Parathyroid adenoma (tissue), 2 donors: ENCODE measurements around the gene DEFB126.
"Not testable (repeated sequence)": the region's sequence is repeated elsewhere in the genome, so short reads cannot be mapped to it uniquely, and the experiment has no call there.

Experiments used
- H2AFZ ChIP-seq: fragments of 300-600 bp; sonication (generic); one replicate; pipeline ENCODE4 v1.7.0; 2017; ENCODE audit warnings: antibody characterized with exemption, mild to moderate bottlenecking
- H3K27ac ChIP-seq: fragments of 300-600 bp; sonication (generic); one replicate; pipeline ENCODE4 v1.7.0; 2017
- H3K27me3 ChIP-seq: fragments of 300-600 bp; sonication (generic); one replicate; pipeline ENCODE4 v1.7.0; 2017; ENCODE audit warnings: low read length; ENCODE audit not compliant: control insufficient read depth, insufficient read depth
- H3K36me3 ChIP-seq: fragments of 300-600 bp; sonication (generic); one replicate; pipeline ENCODE4 v1.7.0; 2017; ENCODE audit warnings: low read length; ENCODE audit not compliant: control insufficient read depth, insufficient read depth
- H3K4me1 ChIP-seq: fragments of 300-600 bp; sonication (generic); one replicate; pipeline ENCODE4 v1.7.0; 2017; ENCODE audit warnings: control low read depth
- H3K4me2 ChIP-seq: fragments of 300-600 bp; sonication (generic); one replicate; pipeline ENCODE4 v1.7.0; 2017; ENCODE audit warnings: low read length
- H3K4me3 ChIP-seq: fragments of 300-600 bp; sonication (generic); one replicate; pipeline ENCODE4 v1.7.0; 2017; ENCODE audit warnings: low read depth, low read length
- H3K79me2 ChIP-seq: fragments of 300-600 bp; sonication (generic); one replicate; pipeline ENCODE4 v1.7.0; 2017; ENCODE audit warnings: control low read depth
- H3K9ac ChIP-seq: fragments of 300-600 bp; sonication (generic); one replicate; pipeline ENCODE4 v1.7.0; 2017; ENCODE audit warnings: mild to moderate bottlenecking
- H3K9me3 ChIP-seq: fragments of 300-600 bp; sonication (generic); one replicate; pipeline ENCODE4 v1.7.0; 2017; ENCODE audit warnings: low read length; ENCODE audit not compliant: control insufficient read depth
- CTCF ChIP-seq: fragments of 300-600 bp; sonication (generic); IDR thresholded peaks from one replicate; pipeline ENCODE4 v1.7.0; 2017; ENCODE audit warnings: antibody characterized with exemption, mild to moderate bottlenecking
- donor health status: primary hyperparathyroidism.

DEFB126 gene

GRCh38 chr20:103456-103855, 38.9 kb upstream of the DEFB126 start:
- H3K9me3 ChIP-seq, result no peaks in the 10 kb centered on the region

GRCh38 chr20:112396-112795, 30.0 kb upstream of the DEFB126 start:
- Histone ChIP-seq H3K9ac (no peak overlapping the region), H3K4me2 (no peak overlapping the region), H3K9me3 (no peaks in the 10 kb centered on the region), H3K27me3 (no peaks in the 10 kb centered on the region), H3K36me3 (no peaks in the 10 kb centered on the region), H3K79me2 (no peaks in the 10 kb centered on the region), H3K4me3 (no peak overlapping the region), H3K4me1 (no peaks in the 10 kb centered on the region), H2AFZ (no peak overlapping the region), H3K27ac (no peak overlapping the region)
- TF ChIP-seq CTCF, result no peak

More at GRCh38 chr20:103456-103855, 38.9 kb upstream of the DEFB126 start:
- Histone ChIP-seq H3K79me2 (no peaks in the 10 kb centered on the region), H3K36me3 (no peaks in the 10 kb centered on the region), H3K4me3 (no peak overlapping the region), H3K9ac (no peak overlapping the region), H3K4me1 (no peaks in the 10 kb centered on the region), H3K4me2 (no peak overlapping the region), H3K27ac (no peak overlapping the region), H2AFZ (no peak overlapping the region), H3K27me3 (no peaks in the 10 kb centered on the region)
- no peak for TF ChIP-seq CTCF

- H3K9me3 ChIP-seq, result no peaks in the 10 kb centered on the region
- no peak overlapping the region for H3K27ac ChIP-seq
- no peaks in the 10 kb centered on the region for H3K4me1 ChIP-seq
- H3K79me2 ChIP-seq, result no peaks in the 10 kb centered on the region
- no peak overlapping the region for H2AFZ ChIP-seq
- H3K27me3 ChIP-seq, result no peaks in the 10 kb centered on the region
- no peaks in the 10 kb centered on the region for H3K36me3 ChIP-seq
- H3K9ac ChIP-seq, result no peak overlapping the region
- no peak overlapping the region for H3K4me2 ChIP-seq
- no peak for TF ChIP-seq CTCF
- H3K4me3 ChIP-seq, result no peak overlapping the region
These were observed 24.9 kb upstream of the DEFB126 start for GRCh38 chr20:117518-117917.

GRCh38 chr20:129786-130323, 12.5 kb upstream of the DEFB126 start:
- not testable (repeated sequence) for H3K27me3 ChIP-seq, H2AFZ ChIP-seq, H3K4me2 ChIP-seq, H3K9me3 ChIP-seq, H3K9ac ChIP-seq, H3K4me3 ChIP-seq, H3K36me3 ChIP-seq, H3K79me2 ChIP-seq, H3K4me1 ChIP-seq, H3K27ac ChIP-seq

GRCh38 chr20:137668-138490, 4.5 kb upstream of the DEFB126 start:
- Histone ChIP-seq H3K4me1 (no peaks in the 10 kb centered on the region), H2AFZ (no peak overlapping the region), H3K9me3 (no peaks in the 10 kb centered on the region)

More at GRCh38 chr20:137668-138490, 4.5 kb upstream of the DEFB126 start:
- no peak overlapping the region for H3K4me3 ChIP-seq
- TF ChIP-seq CTCF, result no peak
- no peaks in the 10 kb centered on the region for H3K79me2 ChIP-seq
- no peak overlapping the region for H3K27ac ChIP-seq
- no peaks in the 10 kb centered on the region for H3K36me3 ChIP-seq
- no peak overlapping the region for H3K9ac ChIP-seq
- no peak overlapping the region for H3K4me2 ChIP-seq
- no peaks in the 10 kb centered on the region for H3K27me3 ChIP-seq
